ENCODE measurements around the gene CYTL1.
"Not testable (repeated sequence)": the region's sequence is repeated elsewhere in the genome, so short reads cannot be mapped to it uniquely, and the experiment has no call there.

Gene CYTL1

DNA sequence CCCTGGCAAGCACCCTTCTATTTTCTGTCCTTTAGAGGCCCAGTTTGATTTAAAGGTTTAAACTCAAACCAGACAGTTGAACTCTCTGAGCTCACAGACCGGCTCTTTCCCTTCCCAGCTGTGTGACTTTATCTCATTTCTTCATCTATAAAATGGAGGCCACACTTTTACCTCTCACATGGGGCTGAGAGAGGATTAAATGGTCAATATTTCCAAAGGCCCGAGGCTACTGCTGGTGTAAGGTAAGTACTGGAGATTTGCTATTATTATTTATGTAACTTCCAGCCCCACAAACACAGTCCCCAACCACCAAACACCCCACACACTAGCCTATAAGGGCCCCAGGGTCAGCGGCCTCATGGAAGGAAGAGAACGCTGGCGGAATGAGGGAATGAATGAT lies 13.6 kb upstream of the CYTL1 start:
- no peak for DNase-seq

DNA sequence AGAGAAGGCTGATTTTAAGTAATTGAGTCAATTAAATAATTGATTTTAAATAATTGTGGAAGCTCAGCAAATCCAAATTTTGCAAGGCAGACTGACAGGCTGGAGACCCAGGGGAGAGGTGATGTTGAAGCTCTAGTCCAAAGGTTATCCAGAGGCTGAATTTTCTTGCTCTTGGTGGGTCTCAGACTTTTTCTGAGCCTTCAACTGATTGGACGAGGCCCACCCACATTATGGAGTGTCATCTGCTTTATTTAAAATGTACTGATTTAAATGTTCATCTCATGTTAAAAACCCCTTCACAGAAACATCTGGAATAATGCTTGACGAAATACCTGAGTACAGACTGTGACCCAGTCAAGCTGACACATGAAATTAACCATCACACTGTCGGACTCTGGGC lies 11.7 kb upstream of the CYTL1 start:
- no peak for DNase-seq

DNA sequence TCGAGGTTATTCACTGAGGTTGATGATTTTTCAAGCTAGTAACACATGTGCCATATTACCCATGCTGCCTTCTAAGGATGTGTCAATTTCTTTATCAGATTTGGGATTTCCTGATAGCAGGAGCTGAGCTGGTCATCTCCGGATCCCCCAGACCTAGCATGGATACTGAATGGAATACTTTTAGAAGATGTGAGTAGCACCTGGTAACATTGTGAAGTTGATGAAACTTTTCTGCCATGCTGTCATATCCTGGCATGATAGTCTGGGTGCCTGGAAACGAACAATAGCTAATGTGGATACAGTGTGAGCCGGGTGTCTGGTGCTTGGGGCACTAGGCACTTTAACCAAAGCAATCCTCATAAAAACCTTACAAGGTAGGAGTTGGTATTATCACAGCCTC lies 11.0 kb upstream of the CYTL1 start:
- DNase-seq = no peak

DNA sequence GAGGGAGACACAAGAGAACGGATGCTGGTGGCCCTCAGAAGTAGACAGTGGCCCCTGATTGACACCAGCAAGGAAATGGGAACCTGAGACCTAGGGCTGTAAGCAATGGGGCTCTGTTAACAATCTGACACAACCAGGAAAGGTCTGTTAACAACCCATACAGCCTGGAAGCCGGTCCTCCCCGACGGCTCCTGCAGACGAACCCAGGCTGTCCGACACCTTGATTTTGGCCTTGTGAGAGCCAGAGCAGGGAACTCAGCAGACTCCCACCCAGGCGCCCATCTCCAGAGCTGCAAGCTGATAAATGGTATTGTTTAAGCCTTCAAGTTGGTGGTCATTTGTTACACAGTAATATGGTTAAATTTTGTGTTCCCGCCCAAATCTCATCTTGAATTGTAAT lies 10.2 kb upstream of the CYTL1 start:
- no peak for DNase-seq

DNA sequence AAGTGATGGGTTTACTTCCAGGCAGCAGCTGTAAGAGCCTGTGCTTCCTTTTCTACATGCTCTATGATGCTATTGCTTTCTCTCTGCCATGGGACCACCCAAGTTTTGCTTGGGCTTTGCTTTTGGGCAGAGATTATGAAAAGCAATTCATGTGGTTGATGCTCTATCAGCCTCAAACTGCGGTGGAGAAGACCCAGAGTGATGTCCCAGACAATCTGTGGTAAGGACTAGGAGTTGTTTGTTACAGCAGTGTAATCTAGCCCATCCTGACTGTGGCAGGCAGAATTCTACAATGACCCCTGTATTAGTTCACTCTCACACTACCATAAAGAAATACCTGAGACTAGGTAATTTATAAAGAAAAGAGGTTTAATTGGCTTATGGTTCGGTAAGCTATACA lies 9.2 kb upstream of the CYTL1 start:
- no peak for DNase-seq

DNA sequence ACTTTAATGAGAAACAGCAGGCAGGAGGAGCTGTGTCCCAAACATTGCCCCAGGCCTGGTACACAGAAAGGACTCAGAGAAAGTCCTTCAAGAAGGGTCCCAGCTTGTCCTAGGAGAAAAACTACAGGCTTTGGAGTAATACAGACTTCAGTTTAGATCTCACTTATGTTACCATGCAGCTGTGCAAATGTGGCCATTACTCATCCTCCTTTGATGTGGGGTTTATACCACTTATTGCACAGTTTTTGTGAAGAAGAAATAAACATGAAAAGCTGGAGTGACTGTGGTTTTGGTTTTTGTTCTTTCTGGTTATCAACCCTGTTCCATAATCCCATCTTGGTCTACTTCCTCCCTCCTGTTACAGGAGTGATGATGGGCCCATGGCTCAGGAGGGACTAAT lies 8.1 kb upstream of the CYTL1 start:
- no peak for DNase-seq

DNA sequence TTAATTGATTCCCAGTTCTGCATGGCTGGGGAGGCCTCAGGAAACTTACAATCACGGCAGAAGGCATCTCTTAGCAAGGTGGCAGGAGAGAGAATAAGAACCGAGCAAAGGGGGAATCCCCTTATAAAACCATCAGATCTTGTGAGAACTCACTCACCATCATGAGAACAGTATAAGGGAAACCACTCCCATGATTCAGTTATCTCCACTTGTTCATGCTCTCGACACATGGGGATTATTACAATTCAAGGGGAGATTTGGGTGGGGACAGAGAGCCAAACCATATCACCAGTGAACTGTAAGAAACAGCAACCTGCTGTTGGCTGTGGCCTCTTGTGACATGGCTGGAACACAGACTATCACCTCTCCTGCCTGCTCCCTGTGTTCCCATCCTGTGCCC lies 7.1 kb upstream of the CYTL1 start:
- DNase-seq = no peak

DNA sequence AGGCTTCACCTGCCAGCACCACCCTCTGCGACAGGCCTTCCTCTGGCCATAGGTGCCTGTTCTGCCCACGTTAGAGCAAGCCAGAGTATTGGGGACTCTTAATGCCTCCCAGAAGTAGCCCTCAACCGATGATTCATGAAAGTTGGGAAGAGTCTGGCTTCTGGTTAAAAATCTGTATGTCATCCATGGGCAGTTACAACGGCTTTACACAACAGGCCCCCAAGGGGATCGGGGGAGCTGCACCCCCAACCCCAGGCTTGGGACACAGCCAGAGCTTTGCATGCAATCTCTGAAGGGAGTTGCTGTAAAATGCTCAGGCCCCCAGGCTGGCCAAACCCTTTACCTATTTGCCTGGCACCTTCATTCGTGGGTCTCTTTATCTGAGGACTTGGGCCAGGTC lies 5.4 kb upstream of the CYTL1 start:
- DNase-seq = no peak

DNA sequence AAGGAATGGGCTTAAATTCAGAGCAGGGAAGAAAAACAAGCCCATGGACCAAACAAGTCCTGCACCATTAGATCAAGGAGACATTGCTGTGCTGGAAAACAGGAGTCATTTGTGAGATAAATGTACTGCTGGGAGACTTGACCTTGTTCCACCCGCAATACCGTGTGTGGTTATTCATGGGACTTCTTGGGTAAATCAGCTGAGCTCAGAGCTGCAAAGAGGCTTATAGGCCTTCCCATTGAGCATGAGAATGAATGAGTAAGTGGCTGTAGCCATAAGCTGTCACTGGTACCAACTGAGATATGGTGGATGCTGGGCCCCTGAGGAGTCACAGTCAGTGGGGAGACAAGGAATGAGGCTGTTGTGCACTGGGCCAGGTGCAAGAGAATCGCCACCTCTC lies 2.3 kb upstream of the CYTL1 start:
- DNase-seq = no peak

DNA sequence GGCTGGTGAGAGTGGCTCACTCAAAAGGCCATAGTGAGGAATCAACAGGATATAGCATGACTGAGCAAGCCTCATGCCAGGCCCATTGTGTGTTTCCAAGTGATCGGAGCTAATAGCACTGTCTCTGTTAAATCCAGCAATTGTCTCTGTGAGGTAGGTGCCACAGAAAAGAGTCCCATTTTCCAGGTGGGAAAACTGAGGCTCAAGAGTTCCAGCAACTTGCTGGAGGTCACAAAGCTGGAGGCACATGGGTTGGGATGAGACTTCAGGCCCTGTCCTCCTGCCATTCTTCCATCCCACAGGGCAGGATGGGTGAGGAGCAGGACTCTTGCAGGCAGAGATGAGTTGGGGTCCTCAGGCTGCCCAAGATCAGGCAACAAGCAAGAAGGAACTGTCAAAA lies 1.1 kb upstream of the CYTL1 start:
- DNase-seq = no peak

DNA sequence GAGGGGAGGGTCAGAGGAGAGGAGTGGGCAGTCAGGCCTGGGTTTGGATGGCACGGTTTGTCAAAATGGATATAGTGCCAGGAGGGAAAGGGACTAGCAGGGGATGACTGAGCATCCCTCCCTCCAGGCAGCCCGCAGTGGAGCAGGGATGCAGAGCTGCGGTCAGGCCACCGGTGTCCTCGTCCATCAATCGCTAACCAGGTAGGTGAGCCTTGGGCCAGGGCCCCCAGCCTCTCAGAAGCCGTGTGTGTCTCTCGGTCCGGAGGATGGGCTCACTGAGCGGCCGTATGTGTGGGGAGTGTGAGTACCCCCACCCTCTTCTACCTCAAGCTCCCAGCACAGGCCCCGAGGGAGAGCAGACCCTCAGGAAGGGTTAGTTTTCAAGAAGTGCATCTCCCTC lies 538 bp upstream of the CYTL1 start:
- DNase-seq = no peak

DNA sequence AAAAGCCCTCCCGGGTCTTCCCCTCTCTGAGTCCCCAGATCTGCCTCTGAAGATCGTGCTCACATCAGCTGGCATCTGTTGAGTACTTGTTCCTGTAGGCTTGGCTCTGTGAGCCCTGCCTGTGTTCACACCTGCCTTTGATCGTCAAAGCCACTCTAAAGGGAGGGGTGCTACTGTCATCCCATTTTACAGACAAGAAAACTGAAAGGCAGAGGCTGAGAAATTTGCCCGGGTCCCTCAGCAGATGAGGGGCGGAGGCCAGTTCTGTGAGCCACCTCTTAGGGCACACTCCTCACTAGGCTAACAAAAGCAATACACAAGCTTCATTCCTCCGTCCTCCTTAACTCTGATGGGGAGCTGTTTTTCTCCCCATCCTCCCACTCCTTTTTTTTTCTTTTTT lies 655 bp downstream of the CYTL1 start:
- DNase-seq = no peak

DNA sequence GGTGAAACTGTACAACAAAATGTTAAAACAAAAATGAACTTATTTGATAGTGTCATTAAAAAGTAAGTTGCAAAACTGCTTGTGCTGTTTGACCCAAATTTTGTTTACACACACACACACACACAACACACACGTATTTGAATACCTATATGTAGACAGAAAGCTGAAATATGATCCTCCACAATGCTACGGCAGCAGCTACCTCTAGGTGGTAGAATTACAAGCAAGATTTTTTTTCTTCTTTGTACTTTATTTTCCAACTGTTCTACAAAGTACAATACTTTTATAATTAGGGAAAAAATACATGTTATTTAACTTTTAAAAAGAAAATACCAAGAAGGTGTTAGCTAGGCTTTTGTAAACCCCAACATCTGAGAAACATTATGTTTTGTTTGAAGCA lies 1.2 kb downstream of the CYTL1 start:
- DNase-seq = no peak

DNA sequence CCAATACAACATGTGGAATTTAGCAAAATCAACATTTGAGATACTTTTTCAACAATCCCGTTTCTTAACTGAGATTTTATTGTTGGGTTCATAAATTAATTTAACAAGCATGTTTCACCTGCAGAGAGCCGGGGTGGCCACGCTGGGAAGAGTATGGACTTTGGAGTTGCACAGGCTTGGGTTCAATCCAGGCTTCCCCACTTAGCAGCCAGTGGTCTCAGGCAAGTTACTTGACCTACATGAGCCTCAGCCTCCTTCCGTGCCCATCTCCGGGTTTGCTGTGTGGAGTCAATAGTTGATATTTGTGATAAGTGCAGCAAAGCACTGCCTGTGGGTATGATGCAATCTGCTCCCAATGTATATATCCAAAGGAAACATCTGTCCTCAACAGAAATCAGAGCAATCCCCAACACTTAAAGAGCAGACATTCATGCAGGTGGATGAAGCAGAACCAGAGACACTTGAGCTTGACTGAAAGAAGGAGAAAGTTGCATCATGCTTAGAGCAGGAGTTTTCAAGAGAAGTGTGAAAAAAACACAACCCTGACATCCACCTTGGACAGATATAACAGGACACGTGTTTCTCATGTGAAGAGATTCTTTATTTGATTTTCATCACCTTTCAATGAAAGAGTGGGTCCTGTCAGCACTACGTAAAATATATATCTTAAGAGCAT lies 5.1 kb downstream of the CYTL1 start:
- DNase-seq = no peak

DNA sequence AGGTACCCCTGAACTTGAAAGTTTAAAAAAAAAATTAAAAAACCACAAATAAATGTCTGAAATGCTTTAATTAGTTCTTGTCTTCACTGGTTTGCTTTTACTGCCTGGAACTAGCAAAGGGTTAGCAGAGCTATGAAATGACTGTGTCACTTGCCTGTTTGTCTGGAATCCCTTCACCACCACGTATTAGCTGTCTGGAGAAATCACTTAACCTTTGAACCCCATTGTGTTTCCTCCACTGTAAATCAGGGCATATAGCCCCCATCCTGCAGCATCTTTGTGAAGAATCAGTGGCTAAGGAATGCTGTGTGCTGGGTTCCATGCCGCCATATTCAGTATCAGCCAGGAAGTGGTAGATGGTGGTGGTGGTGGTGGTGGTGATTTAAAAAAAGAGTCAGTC lies 6.3 kb downstream of the CYTL1 start:
- DNase-seq = no peak

DNA sequence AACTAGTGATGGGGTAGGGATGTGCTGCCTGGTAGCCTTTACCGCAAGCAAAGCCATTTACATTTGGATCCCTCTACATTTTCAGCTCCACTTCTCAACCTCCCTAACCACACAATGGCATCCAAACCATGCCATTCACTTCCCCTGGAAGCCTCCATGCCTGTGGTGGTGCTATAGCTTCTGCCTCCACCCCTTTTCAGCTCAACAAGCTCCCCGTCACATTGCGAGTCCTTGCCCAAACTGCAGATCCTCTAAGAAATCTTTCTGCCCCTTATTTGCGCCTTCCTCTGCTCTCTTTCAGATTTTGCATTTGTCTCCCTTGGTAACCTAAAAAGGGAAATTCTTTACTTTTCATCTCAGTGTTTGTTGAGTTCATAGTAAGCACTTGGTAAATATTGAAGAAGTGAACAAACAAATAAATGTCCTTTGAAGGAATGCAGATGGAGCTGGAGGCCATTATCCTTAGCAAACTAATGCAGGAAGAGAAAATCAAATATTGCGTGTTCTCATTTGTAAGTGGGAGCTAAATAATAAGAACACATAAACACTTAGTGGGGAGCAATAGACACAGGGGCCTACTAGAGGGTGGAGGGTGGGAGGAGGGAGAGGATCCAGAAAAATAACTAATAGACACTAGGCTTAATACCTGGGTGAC lies 6.9 kb downstream of the CYTL1 start:
- no peak for DNase-seq

DNA sequence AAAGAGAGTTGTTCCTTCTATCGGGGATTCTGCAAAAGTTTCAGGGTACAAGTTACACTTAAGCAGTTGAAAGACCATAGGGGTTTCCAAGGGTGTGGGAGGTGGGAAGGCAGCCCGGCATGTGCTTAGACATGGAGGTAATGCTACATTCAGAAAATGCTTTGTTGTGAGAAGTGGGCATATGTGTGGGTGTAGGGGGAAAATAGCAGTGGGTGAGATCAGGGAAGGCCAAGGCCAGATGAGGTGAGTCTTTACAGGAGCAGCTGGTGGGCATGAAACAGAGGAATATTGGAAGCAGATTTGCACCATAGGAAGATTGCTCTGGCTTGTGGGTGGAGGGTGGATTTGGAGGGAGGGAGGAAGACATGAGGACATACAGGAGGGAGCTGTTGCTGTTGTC lies 8.3 kb downstream of the CYTL1 start:
- DNase-seq = no peak

DNA sequence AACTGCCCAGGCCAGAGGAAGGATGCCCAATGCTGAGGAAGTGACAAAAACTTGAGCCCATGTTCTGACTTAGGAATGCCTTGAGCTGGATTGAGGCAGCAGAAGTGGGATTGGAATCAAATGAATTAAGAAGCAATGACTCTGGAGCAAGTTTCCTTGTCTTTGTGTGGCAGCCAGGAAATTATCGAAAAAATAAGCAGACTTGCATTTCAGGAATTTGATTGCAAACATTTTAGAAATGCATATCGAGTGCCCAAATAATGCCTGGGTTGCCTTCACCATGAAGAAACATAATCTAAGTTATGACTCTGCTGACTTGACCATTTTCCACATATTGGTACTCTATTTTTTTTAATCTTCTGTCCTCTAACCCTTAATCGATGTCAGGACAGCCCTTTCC lies 9.5 kb downstream of the CYTL1 start:
- DNase-seq = no peak

DNA sequence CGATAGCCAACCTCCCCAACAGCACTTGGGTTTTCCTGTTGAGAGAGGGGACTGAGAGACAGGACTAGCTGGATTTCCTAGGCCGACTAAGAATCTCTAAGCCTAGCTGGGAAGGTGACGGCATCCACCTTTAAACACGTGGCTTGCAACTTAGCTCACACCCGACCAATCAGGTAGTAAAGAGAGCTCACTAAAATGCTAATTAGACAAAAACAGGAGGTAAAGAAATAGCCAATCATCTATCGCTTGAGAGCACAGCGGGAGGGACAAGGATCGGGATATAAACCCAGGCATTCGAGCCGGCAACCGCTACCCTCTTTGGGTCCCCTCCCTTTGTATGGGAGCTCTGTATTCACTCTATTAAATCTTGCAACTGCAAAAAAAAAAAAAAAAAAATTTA lies 12.3 kb downstream of the CYTL1 start:
- DNase-seq = not testable (repeated sequence)

DNA sequence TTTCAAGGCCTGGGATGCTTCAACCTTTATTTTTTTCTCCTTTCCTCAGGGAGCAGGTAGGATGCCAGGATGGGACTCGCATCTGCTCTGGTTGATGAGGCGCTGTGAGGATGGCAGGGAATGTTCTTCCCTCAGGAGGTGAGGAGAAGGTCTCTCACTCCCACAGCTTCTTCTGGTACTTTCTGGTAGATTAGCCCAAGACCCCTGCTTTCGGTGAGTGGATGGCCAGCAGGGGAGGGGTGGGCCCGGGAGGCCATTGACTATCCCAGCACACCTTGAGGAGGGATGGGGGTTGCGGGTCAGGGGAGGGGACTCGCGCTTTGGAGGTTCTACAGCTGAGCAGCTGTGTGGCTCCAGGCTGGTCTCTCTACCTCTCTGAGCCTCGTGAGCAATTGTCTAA lies 14.8 kb downstream of the CYTL1 start:
- DNase-seq = no peak

DNA sequence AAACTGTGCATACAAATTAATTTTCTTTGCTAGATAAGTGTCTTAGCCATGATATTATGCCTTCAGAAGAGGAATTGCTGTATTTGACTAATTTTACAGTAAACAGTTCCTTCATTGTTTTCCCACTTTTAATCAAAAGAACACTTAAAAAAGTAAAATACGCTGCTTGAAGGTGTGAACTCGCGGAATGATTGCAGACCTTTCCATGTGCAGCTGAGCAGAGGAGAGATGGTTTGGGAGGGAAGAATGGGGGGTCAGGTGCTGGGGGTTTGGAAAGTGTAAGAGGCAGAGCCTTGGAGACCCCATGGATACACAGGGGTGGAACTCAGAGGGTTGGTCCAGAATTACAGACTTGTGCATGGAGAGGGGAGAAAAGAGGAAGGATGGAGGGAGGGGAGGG lies 15.3 kb downstream of the CYTL1 start:
- no peak for DNase-seq

DNA sequence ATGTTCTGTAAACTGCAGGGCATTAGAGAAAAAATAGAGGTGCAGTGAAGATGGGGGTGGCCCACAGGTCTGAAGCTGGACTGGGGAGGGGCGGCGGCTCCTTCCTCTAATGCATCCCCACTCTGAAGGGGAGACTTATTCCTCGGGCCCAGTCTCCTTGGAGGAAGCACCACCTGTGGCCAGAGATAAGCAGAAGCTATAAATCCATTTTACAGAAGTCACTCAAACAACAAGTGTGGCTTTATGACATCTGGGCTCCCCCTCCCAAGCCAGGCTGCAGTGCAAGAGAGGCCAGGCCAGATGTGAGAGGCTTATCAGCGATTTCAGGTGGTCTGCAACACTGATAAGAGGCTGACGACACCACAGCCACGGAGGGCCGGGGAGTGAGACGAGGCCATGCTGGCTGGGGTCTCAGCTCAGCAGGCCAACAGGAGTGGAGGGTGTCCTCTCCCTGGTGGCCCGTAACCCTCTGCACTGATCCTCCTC lies 15.8 kb downstream of the CYTL1 start:
- no peak for DNase-seq

DNA sequence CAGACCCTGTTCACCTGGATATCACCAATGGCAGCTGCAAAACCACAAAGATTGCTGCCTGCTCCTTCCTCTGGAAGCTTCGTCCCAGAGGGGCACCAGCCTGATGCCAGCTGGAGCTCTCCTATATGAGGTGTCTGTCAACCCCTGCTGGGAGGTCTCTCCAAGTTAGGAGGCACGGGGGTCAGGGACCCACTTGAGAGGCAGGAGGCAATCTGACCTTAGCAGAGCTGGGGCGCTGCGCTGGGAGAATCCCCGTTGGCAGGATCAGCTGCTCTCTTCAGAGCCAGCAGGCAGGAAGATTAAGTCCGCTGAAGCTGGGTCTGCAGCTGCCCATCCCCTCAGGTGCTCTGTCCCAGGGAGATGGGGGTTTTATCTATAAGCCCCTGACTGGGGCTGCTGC lies 17.6 kb downstream of the CYTL1 start:
- not testable (repeated sequence) for DNase-seq

DNA sequence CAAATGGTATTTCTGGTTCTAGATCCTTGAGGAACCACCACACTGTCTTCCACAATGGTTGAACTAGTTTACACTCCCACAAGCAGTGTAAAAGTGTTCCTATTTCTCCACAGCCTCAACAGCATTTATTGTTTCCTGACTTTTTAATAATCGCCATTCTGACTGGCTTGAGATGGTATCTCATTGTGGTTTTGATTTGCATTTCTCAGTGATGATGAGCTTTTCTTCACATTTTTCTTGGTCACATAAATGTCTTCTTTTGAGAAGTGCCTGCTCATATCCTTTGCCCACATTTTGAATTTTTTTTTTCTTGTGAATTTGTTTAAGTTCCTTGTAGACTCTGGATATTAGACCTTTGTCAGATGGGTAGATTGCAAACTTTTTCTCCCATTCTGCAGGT lies 22.3 kb downstream of the CYTL1 start:
- not testable (repeated sequence) for DNase-seq

DNA sequence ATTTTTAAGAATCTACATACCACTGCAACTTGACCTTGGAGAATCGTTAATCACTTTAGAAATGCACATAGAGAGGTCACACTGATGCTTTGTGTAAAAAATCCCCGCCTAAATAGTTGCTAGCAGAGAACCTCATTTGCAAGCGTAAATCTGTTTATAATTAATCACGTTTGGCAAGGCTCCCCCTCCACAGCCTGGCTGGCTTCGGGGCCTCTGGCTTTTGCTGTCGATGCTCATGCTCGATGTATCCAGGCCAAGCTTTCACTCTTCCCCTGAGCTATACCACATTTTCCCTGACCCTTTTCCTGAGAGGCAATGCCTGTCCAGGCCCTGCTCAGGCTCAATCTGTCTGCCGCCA lies 23.4 kb downstream of the CYTL1 start:
- DNase-seq = no peak
